C4-2B (cell line): ENCODE measurements around the gene SLC22A8.

Experiments
- H3K27ac ChIP-seq: fragments of 450-650 bp; 2 replicates; pipeline ENCODE4 v1.5.1; 2017
- CTCF ChIP-seq: fragments of 450-650 bp; conservative IDR thresholded peaks from 2 replicates; pipeline ENCODE4 v1.5.1; 2017; ENCODE audit warnings: mild to moderate bottlenecking
- ZFX ChIP-seq: fragments of 450-650 bp; IDR thresholded peaks from 2 replicates; pipeline ENCODE4 v1.6.1; 2017

SLC22A8 gene

GRCh38 chr11:62962391-62962790 is 53.2 kb downstream of the SLC22A8 start:
- H3K27ac ChIP-seq = no peak overlapping the region
- TF ChIP-seq ZFX = no peak
- TF ChIP-seq CTCF = no peak

- TF ChIP-seq CTCF (no peak), ZFX (no peak)
- no peak overlapping the region for H3K27ac ChIP-seq
These were observed 54.5 kb downstream of the SLC22A8 start for GRCh38 chr11:62961017-62961570.

GRCh38 chr11:62959422-62959980 is 56.1 kb downstream of the SLC22A8 start:
- no peak overlapping the region for H3K27ac ChIP-seq
- TF ChIP-seq CTCF (no peak), ZFX (no peak)

- TF ChIP-seq CTCF (no peak), ZFX (no peak)
- no peak overlapping the region for H3K27ac ChIP-seq
These were observed 56.9 kb downstream of the SLC22A8 start for GRCh38 chr11:62958547-62959421.

GRCh38 chr11:62957147-62957546 is 58.5 kb downstream of the SLC22A8 start:
- TF ChIP-seq CTCF = no peak
- no peak for TF ChIP-seq ZFX

GRCh38 chr11:62954478-62954877 is 61.2 kb downstream of the SLC22A8 start:
- TF ChIP-seq CTCF (no peak), ZFX (no peak)
- H3K27ac ChIP-seq = no peak overlapping the region

More at GRCh38 chr11:62957147-62957546, 58.5 kb downstream of the SLC22A8 start:
- no peak overlapping the region for H3K27ac ChIP-seq

- no peak overlapping the region for H3K27ac ChIP-seq
- TF ChIP-seq CTCF (no peak), ZFX (no peak)
These were observed 61.8 kb downstream of the SLC22A8 start for GRCh38 chr11:62953811-62954210.
